ENCODE results near the gene C6orf47.
A peak's percentile ranks its signal among the peaks of the same experiment; 100 is the strongest.

The C6orf47 gene

DNA sequence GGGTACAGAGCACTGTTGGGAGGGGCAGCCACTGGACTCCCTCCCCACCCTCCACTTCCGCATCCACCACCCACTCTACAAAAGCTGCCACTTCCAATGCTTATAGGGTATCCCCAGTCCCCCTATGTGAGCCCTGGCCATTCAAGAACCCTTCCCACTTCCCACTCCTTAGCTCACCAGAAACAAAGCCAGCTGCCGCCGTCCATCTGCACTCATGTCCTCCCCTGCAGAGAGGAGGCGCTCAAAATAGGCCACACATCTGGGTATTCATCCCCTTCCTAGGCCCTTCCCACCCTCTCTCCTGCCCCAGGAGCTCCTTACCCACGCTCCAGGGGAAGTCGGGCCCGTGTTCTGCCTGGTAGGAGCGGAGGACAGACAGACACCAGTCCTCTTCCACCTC, 26.7 kb upstream of the C6orf47 start:
- DNase-seq = no peak

GRCh38 chr6:31686483-31686882, 25.9 kb upstream of the C6orf47 start:
- no peak for DNase-seq

DNA sequence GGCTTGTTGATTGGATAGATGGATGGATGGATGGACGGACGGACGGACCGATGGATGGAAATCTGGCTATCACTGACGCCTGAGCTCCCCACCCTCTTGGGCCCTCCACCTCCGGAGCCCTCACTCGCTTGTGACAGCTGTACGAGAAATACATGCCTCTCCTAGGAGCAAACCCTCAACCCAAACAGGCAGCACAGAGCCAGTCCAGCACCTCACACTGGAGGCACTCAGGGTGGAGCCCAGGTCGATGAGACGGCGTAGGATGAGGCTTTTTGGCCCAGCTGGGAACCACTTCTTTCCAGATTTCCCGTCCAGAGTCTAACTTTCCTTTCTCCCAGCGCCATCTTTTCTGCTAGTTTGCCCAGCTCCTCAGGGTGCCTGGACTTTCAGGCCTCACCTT, 23.0 kb upstream of the C6orf47 start:
- no peak for DNase-seq

DNA sequence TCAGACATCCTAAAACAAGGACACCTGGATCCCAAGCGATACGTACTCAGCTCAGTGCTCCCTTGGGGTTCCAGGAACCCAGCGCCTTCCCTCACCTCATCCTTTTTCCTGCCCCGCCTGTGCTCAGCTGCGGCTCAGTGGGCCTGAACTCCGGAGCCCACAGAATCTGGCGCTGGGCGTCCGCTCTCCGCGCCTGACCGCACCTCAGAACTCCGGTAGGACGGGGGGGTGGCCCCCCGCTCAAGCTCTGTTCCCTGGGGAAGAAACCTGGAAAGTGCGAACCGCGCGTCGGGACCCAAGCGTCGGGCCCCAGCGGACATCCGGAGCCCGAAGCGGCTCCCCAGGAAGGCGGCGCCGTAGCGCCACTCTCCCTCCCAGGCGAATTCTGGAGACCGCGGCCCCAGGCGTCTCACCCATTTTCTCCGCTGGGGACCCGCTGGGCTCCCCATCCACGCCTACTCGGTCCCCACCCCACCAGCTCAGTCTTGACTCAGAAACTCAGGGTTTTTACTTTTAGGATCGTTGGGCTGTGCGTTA, 20.6 kb upstream of the C6orf47 start:
- peak; percentile 36 for DNase-seq

DNA sequence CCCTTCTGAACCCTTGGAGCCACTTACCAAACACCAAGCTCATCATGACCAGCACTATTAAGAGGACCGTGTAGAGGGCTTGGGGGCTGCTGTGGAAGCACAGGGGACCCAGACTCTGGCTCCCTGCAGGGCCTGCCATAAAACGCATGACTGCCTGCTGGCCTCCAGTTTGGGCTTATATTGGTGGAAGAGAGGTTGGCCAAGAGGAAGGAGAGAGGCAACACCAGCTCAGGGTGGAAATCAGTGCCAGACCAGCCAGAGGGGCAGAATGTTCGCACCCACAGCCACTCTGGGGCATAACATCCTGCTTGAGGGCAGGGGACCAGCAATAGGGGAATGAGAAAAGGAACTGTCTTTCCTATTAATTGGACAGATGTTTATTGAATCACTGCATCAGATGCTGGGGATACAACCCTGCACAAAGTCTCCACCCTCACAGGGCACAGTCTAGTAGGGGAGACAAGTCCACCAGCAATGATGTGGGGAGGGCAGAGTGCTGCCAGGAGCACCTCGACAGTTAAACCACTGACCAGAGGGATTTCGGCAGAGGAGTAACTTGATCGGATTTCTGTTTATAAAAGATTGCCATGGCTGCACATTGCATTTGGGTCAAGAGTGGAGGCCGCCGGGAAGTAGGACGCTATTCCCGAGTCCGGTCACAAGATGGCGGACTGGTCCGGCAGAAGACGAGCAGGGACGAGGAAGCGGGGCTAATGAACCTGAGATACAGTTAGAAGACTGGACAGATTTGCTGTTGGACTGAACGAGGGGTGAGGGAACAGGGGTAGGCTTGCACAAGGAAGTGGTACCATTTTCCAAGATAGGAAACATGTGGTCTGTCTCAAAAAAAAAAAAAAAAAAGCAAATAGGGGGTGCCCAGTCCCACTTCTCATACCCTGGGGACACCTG, 19.9 kb upstream of the C6orf47 start, which contains the start of gene LY6G5C:
LY6G5C (minus strand) TSS at position 842 of the 909 bp plus-strand sequence; CDS start at position 148, 694 bp downstream.
- peak; percentile 52 for DNase-seq

DNA sequence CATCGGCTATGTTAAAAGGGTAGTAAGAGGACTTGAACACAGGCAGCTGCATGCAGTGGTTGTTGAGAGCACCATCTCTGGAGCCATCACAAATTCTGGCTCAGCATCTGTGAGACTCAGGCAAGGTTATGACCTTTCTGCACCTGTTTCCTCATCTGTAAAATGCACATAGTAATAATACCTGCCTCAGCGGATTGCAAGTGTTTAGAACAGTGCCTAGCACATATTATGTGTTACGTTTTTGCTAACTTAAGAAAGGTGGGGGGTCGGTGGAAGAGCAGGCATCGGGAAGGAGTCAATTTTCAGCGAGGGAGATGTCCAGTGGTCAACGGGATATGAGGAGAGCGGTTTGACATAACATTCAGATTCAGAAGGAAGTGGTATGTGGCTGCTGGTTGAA, 17.4 kb upstream of the C6orf47 start:
- DNase-seq = no peak

- DNase-seq = no peak
These were observed 16.3 kb upstream of the C6orf47 start for GRCh38 chr6:31676904-31677303.

DNA sequence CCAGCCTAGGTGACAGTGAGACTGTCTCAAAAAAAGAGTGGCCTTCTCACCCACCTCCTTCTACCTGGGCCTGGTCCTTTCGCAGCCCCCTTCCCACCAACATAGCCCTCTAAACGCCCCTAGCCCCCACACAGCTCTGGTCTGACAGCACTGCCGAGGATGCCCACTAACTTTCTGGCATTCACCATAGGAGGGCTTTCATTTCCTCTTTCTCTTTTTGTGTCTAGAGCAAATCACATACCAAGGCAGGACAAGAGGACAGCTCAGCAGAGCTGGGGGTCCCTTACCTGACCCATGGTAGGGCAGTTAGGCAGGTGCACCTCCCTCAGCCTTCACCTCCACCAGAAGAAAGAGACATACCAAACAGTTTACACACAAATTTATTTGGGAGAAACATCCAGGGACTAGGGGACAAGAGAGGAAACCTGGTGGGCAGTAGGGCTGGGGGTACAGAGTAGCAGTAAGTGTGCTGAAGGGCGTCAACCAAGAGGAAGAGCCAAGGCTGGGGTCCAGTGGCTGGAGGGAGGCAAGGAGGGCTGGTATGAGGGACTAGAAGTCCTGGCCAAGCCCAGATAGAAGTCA, 15.8 kb upstream of the C6orf47 start:
- DNase-seq = no peak

- DNase-seq = no peak
These were observed 9.1 kb upstream of the C6orf47 start, which contains the start of gene LY6G5B for GRCh38 chr6:31669676-31670075. Gene LY6G5B, plus strand, starts transcription at chr6:31669976. Its CDS starts 975 bp downstream, at chr6:31670951.

DNA sequence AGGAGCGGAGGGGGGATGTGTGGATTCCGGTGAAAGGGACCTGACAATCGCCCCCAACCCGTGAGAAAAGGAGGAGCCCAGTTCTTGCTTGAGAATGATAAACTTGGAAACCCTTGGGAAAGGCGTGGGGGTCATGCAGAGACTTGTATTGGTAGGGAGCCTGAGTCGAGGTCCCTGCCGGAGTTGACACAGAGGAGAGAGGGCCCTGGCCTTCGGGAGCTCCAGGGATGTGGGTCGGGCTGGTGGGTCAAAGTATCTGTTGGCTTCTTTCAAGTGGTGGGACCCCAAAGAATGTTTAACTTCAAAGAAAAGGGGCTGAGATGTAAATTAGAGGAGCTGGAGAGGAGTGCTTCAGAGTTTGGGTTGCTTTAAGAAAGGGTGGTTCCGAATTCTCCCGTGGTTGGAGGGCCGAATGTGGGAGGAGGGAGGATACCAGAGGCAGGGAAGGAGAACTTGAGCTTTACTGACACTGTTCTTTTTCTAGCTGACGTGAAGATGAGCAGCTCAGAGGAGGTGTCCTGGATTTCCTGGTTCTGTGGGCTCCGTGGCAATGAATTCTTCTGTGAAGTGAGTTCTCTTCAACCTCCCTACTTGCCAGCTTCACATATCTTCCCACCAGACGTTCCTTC, 5.9 kb upstream of the C6orf47 start:
- no peak for DNase-seq

- peak; percentile 98 for DNase-seq
These were observed 5.1 kb upstream of the C6orf47 start, which contains the start of gene CSNK2B for GRCh38 chr6:31665501-31666336. Gene CSNK2B, plus strand, starts transcription at chr6:31666080. Its CDS starts 752 bp downstream, at chr6:31666832.

DNA sequence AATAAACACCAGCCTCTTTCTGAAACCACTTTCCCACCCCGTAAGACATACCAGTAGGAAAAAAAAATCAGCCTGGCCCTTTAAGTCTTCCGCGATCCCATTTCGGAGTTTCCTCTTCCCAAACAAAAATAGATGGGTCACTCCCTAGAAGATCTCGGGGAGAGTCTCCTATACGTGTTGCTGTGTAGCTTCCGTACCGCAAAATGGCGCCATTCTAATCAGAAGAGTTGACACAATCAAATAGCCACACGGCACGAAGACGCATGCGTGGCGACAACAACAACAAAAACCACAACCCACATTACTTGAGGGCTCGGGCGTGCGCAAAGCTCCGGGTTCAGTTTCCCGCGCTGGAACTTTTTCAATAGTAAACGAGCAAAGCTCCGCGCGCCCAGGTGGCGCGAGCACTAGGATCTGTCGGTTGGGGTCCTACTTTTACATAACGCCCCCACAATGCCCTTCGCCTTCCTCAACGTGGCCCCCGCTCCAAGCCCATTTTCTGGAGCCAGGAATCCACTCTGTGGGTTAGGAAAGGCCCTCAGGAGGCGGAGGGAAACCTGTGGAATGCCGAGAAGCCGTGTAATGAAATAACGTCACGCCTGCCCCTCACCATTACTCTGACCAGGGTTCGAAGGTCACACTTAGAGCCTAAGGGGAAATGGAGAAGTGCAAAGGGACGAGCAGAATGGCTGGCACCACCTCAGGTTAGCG, 4.4 kb upstream of the C6orf47 start, which contains the start of gene GPANK1:
GPANK1 (minus strand) TSS at position 208 of the 711 bp plus-strand sequence. CDS start 519 bp downstream, outside the sequence.
- DNase-seq = peak; percentile 86

DNA sequence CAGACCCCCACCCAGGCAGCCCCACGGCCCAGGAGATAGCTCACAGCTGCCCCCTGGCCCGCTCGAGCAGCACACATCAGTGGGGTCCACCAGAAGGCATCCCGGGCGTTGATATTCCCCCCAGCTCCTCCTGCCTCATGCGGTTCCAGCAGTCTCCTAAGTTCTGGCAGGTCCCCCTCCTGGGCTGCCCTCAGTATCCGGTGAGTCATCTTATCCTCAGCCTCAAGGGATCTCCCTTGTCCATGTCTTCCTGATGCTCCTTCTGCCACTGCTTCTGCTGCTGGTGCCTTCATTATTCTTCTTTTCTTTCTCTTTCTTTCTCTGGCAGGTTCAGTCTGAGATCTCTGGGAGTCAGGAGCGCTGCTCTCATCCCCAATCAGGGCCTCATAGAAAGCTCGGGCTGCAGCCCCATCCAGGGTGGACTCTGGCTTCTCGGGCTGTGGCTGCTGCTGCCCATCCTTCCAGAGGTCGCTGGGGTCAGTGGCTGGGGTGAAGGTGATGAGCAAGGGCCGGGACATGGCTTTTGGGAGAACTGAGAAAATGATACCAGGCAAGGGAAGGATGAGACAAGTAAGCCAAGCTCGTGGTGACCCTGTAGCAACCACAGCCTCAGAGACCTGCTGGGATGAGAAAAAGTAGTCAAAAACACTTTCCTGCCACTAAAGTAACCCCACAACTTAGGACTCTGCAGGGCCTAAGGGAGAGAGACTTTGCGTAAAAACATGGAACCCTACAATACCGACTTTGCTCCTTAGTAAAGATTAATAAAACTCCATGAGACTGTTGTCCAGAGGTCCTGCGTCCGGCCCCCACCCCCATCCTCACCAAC, 3.6 kb upstream of the C6orf47 start:
- DNase-seq = no peak

DNA sequence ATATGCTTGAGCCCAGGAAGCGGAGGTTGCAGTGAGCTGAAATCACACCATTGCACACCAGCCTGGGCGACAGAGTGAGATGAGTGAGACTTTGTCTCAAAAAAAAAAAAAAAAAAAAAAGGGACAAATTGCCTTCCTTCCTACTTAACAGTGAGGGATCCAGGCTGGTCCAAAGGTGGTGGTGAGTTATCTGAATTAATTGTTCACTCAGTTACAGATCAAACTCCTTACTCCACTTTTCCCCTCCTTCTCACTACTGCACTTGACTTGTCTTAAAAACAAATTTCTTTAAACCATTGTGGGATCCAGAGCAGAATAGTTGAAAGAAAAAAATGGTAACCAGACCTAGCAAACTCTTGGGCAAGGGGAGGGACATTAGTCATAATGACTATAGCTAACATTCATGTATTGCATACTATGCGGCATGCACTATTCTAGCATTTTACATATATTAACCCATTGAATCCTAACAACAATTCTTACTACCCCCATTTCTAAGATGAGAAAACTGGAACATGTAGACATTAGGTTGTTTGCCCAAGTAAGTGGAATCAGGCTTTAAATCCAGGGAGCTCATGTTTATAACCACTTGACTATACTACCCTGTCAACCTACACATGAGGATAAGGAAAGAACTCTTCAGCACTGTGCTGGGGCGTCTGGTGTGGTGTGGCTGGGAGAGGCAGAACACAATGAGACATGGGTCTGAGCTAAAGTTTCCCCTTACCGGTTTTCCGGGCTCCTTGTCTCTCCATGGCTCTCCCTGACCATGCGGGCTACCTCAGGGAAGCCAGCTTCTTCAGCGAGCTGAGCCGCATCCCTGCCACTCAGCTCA, 2.8 kb upstream of the C6orf47 start:
- DNase-seq = no peak

DNA sequence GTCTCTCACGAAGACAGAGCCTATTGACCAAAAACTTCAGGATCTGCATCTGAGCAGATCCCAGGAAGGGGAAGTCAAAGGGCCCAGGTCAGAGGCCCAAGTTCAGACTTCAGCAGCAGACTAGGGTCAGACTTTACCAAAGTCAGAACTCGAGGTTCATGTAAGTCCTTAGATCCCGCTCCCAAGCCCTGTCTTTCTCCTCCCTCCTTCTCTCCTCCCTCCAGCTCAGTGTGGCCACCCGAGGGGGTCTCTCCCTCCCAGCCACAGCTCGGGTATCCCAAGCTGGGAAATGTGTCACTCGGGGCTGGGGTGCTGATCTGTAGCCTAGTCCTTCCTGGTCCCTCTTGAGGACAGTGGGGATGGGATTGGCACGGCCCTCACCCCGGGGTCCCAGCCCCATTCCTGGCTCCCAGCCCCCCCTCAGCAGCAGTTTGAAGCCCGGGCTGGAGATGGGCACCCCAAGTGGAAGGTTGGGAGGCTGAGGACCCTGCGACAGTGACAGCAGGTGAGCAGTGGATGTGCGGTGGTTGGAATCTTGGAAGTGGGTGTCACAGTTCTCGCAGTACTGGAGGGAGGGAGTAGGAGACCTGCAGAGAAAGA, 1.6 kb upstream of the C6orf47 start:
- no peak for DNase-seq

DNA sequence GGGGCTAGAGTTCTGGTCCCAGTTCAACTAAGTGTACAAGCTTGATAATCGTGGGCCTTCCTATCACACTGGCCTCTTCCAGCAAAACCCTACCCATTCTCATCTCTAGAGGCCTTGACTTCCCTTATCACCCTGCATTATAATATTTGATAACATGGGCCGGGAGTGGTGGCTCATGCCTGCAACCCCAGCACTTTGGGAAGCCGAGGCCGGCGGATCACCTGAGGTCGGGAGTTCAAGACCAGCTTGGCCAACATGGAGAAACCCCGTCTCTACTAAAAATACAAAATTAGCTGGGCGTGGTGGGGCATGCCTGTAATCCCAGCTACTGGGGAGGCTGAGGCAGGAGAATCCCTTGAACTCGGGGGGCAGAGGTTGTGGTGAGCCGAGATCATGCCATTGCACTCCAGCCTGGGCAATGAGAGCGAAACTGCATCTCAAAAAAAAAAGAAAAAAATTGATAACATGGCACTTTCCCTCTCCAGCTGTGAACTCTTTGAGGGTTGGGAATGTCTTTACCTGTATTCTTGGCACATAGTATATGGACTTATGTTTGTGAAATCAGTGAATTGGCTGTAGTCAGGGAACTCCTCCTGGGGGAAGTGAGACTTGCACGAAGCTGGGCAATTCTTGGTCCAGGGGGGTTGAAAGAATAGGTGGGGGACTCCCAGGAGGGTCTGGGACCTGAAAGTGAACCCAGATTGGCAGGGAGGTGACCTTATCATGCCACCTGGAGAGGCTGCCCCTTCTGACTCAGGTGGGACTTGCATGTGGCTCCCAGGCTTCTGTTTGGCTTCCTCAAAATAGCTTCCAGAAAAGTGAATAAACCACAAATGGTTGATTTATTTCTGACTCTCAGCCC, 915 bp upstream of the C6orf47 start:
- no peak for DNase-seq

- DNase-seq = no peak
These were observed 763 bp downstream of the C6orf47 start for GRCh38 chr6:31659649-31660380.

All from activated CD4-positive, alpha-beta T cell treated with anti-CD3 and anti-CD28 coated beads, Interleukin-2, amount 50 U/mL, for 1 hour (primary cell).